IMR-90 (cell line): Measurements from ENCODE around the gene MTHFD2L. TPM values are rescaled to one million over a fixed set of nuclear protein-coding genes. Genes with fewer than 3 reads are reported as not detected.

Experiments
- ATAC-seq: fragments of 200-7000 bp; cut with Tn5 transposase; 2 replicates; pipeline ENCODE4 v1.9.1; 2020; ENCODE audit warnings: low read depth, mild to moderate bottlenecking, moderate library complexity
- BruUV-seq: library from RNA; stranded (reverse); fragments of 400-500 nt; replicated peaks from 2 replicates; lab custom pipeline; 2021; lab: Mats Ljungman, UMichigan
- CTCF ChIA-PET: fragments of 300-600 bp; formaldehyde crosslinking; extraction: SDS; loops from one replicate; lab custom pipeline; 2021; ENCODE audit warnings: antibody characterized with exemption; lab: Yijun Ruan, JAX
- POLR2A ChIA-PET: fragments of 300-600 bp; sonication (Branson Sonifier 250); formaldehyde crosslinking; loops from one replicate; lab custom pipeline; 2022; ENCODE audit warnings: antibody characterized with exemption; ENCODE audit not compliant: unreplicated experiment; lab: Charles Lee
- DNase-seq: peaks from one replicate; pipeline ENCODE4 v3.0.0; 2013
- H2AFZ ChIP-seq: replicated peaks from 2 replicates; pipeline ENCODE3; 2013; ENCODE audit warnings: low read length, mild to moderate bottlenecking; ENCODE audit not compliant: poor library complexity
- H2AK5ac ChIP-seq: 2 replicates; pipeline ENCODE4 v1.6.1; 2013; ENCODE audit warnings: low read depth, low read length, inconsistent platforms
- H2AK9ac ChIP-seq: replicated peaks from 2 replicates; pipeline ENCODE3; 2013; ENCODE audit warnings: mild to moderate bottlenecking, low read depth, low read length, moderate library complexity; ENCODE audit not compliant: poor library complexity
- H2BK120ac ChIP-seq: 2 replicates; pipeline ENCODE4 v1.6.1; 2013; ENCODE audit warnings: low read depth, low read length, inconsistent platforms
- H2BK15ac ChIP-seq: 3 replicates; pipeline ENCODE4 v1.6.1; 2013; ENCODE audit warnings: low read depth, low read length, inconsistent platforms
- H2BK20ac ChIP-seq: 2 replicates; pipeline ENCODE4 v1.6.1; 2013; ENCODE audit warnings: low read depth, mild to moderate bottlenecking, inconsistent platforms, low read length, moderate library complexity
- H2BK5ac ChIP-seq: 2 replicates; pipeline ENCODE4 v1.6.1; 2013; ENCODE audit warnings: mild to moderate bottlenecking, low read depth, low read length, inconsistent platforms; ENCODE audit not compliant: poor library complexity, severe bottlenecking
- H3K14ac ChIP-seq: replicated peaks from 2 replicates; pipeline ENCODE4 v1.6.1; 2013; ENCODE audit warnings: low read depth, low read length, inconsistent platforms
- H3K18ac ChIP-seq: 2 replicates; pipeline ENCODE4 v1.6.1; 2013; ENCODE audit warnings: low read depth, low read length, control low read depth
- H3K23ac ChIP-seq: 2 replicates; pipeline ENCODE4 v1.6.1; 2013; ENCODE audit warnings: low read depth, low read length, inconsistent platforms
- H3K27ac ChIP-seq: 2 replicates; pipeline ENCODE4 v1.5.1; 2013; ENCODE audit warnings: mild to moderate bottlenecking, control low read depth, low read length; ENCODE audit not compliant: insufficient read depth
- H3K27me3 ChIP-seq: 2 replicates; pipeline ENCODE4 v1.6.1; 2013; ENCODE audit warnings: low read length; ENCODE audit not compliant: control insufficient read depth, insufficient read depth
- H3K36me3 ChIP-seq: 2 replicates; pipeline ENCODE4 v1.6.1; 2013; ENCODE audit warnings: low read length, mixed read lengths; ENCODE audit not compliant: control insufficient read depth, insufficient read depth
- H3K4ac ChIP-seq: 2 replicates; pipeline ENCODE4 v1.6.1; 2013; ENCODE audit warnings: low read depth, low read length, inconsistent platforms
- H3K4me1 ChIP-seq: 2 replicates; pipeline ENCODE4 v1.6.1; 2013; ENCODE audit warnings: low read length, mixed read lengths; ENCODE audit not compliant: control insufficient read depth, insufficient read depth
- H3K4me2 ChIP-seq: 2 replicates; pipeline ENCODE4 v1.6.1; 2013; ENCODE audit warnings: low read depth, mild to moderate bottlenecking, control low read depth, low read length, moderate library complexity
- H3K4me3 ChIP-seq: 2 replicates; pipeline ENCODE4 v1.5.1; 2013; ENCODE audit warnings: low read depth, mild to moderate bottlenecking, control low read depth, low read length, moderate library complexity; ENCODE audit not compliant: insufficient read depth
- H3K56ac ChIP-seq: 2 replicates; pipeline ENCODE4 v1.6.1; 2013; ENCODE audit warnings: low read length, inconsistent platforms; ENCODE audit not compliant: insufficient read depth; ENCODE audit errors: extremely low read depth
- H3K79me1 ChIP-seq, 2 experiments: 2 replicates each; pipeline ENCODE4 v1.6.1; 2013; ENCODE audit warnings: low read length in 2 of 2, inconsistent platforms in 1 of 2, low read depth in 1 of 2
- H3K9ac ChIP-seq: 2 replicates; pipeline ENCODE4 v1.6.1; 2013; ENCODE audit warnings: low read depth, low read length, control low read depth
- H3K9me1 ChIP-seq: 2 replicates; pipeline ENCODE4 v1.6.1; 2013; ENCODE audit warnings: low read length, inconsistent platforms; ENCODE audit not compliant: insufficient read depth
- H3K9me3 ChIP-seq: 2 replicates; pipeline ENCODE4 v1.6.1; 2013; ENCODE audit warnings: low read length; ENCODE audit not compliant: control insufficient read depth, insufficient read depth
- H4K20me1 ChIP-seq: 2 replicates; pipeline ENCODE4 v1.6.1; 2013; ENCODE audit warnings: low read length, inconsistent platforms; ENCODE audit not compliant: insufficient read depth
- H4K5ac ChIP-seq: 2 replicates; pipeline ENCODE4 v1.6.1; 2013; ENCODE audit warnings: mild to moderate bottlenecking, low read depth, low read length, control low read depth
- H4K8ac ChIP-seq, 2 experiments: 2 replicates each; pipeline ENCODE4 v1.6.1; 2013; ENCODE audit warnings: low read depth in 2 of 2, low read length in 2 of 2, control low read depth in 1 of 2, inconsistent platforms in 1 of 2
- H4K91ac ChIP-seq: 2 replicates; pipeline ENCODE4 v1.6.1; 2013; ENCODE audit warnings: low read depth, low read length, inconsistent platforms; ENCODE audit not compliant: insufficient read depth
- BHLHE40 ChIP-seq: fragments of 150-350 bp; IDR thresholded peaks from 2 replicates; pipeline ENCODE4 v1.6.1; 2016; ENCODE audit warnings: mild to moderate bottlenecking, low read depth, low read length
- CTCF ChIP-seq: conservative IDR thresholded peaks from 2 replicates; pipeline ENCODE4 v1.5.1; 2012; ENCODE audit warnings: mild to moderate bottlenecking, low read depth, low read length, improper control_type of control experiment
- ELK1 ChIP-seq: fragments of 150-350 bp; IDR thresholded peaks from 2 replicates; pipeline ENCODE4 v1.6.1; 2016; ENCODE audit warnings: low read depth, mild to moderate bottlenecking, low read length, moderate library complexity, borderline replicate concordance
- NFE2L2 ChIP-seq: fragments of 150-350 bp; IDR thresholded peaks from 2 replicates; pipeline ENCODE4 v1.6.1; 2016; ENCODE audit warnings: low read depth, mild to moderate bottlenecking, low read length
- WGBS, 2 experiments: methylation state at CpG; one replicate each; pipeline versions ENCODE4 v1.1.5 to v1.1.7; 2013; ENCODE audit warnings: missing lambda C conversion rate in 2 of 2; ENCODE audit not compliant: insufficient read length in 1 of 2; ENCODE audit errors: extremely low coverage in 2 of 2; 5-methylcytosine and 5-hydroxymethylcytosine counted together
- dilution Hi-C: fragments of 300-500 bp; cut with HindIII; formaldehyde crosslinking; loops from one replicate; pipeline ENCODE4 v1.14.3; 2018; ENCODE audit warnings: low sequenced_read_pairs; ENCODE audit not compliant: unreplicated experiment
- in situ Hi-C: fragments of 300-500 bp; cut with MboI; formaldehyde crosslinking; loops from 3 replicates; pipeline ENCODE4 v1.14.3; 2019; ENCODE audit warnings: low sequenced_read_pairs, inconsistent platforms, mixed read lengths
- intact Hi-C: fragments of 100-400 bp; cut with micrococcal nuclease; formaldehyde crosslinking; loops from 2 replicates; pipeline ENCODE4 v1.10.0; 2022
- polyA plus RNA-seq, 3 experiments: library from polyadenylated mRNA; depleted of rRNA; stranded (reverse); fragments of >200 nt; gene quantifications; 2 replicates each; pipeline ENCODE4 v1.2.3, GENCODE V29; 2012; ENCODE audit warnings: low replicate concordance in 1 of 3
- total RNA-seq: library from RNA; depleted of rRNA; stranded (reverse); fragments of >200 nt; gene quantifications from 2 replicates; pipeline ENCODE4 v1.2.3, GENCODE V29; 2012

MTHFD2L gene
- total and polyA plus RNA-seq, 2 of the 4 experiments (the other 2 are of a cell fraction): 2.8 to 4.3 TPM

GRCh38 chr4:74167585-74167984, 9.7 kb downstream of the MTHFD2L start:
- Histone ChIP-seq H3K18ac (no peak overlapping the region), H3K9me1 (0 out of 2 replicates have a peak, but pooled peaks cover 3% of the 10 kb centered on the region), H3K4me1 (no peaks in the 10 kb centered on the region), H4K5ac (no peak overlapping the region), H3K23ac (no peak overlapping the region), H3K36me3 (no peaks in the 10 kb centered on the region), H3K27ac (no peak overlapping the region), H3K14ac (no peak overlapping the region), H2AFZ (no peak overlapping the region), H4K91ac (no peak overlapping the region), H3K4ac (no peak overlapping the region), H3K9ac (no peak overlapping the region), H4K20me1 (no peaks in the 10 kb centered on the region), H2AK5ac (no peak overlapping the region), H3K4me3 (no peak overlapping the region), H3K56ac (no peak overlapping the region), H2BK120ac (no peak overlapping the region), H2AK9ac (no peak overlapping the region), H4K8ac (no peak overlapping the region), H2BK20ac (no peak overlapping the region), H2BK5ac (no peak overlapping the region), H3K27me3 (no peaks in the 10 kb centered on the region), H3K9me3 (no peaks in the 10 kb centered on the region), H3K4me2 (no peak overlapping the region), H2BK15ac (no peak overlapping the region), H3K79me1 (peaks cover 3 to 5% of the 10 kb centered on the region in 2 experiments; a peak in 2 of 4 replicates)
- intact Hi-C loops (no loop called here), in situ Hi-C loops (no loop called here), dilution Hi-C loops (no loop called here)
- no peak for DNase-seq
- ChIA-PET POLR2A (no interaction called here), CTCF (no interaction called here)
- TF ChIP-seq BHLHE40: no peak
- no peak for TF ChIP-seq NFE2L2
- TF ChIP-seq ELK1: no peak
- TF ChIP-seq CTCF: no peak
- no CpG with 5 or more reads among the region's 2 CpGs for WGBS, 2 experiments
- BruUV-seq: no TSS peak
- ATAC-seq: no peak
